ENCODE measurements around the gene PARS2.

The PARS2 gene

DNA sequence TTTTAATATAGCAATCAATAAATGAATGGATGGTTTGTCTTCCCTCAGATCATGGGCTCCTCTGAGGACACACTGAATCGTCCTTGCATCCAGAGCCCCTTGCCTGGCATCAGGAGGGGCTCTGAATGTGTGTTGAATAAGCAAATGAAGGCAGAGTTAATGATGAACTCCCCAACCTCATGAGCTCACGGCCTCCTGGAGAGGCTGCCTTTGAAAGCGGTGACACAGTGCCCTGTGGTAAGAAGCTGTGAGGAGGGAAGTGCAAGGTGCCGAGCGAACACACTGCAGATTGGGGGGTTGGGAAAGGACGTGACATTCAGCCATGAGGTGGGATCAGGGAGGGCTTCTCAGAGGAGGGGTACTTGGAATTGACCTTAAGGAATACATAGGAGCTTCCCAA lies 3.2 kb upstream of the PARS2 start:
- no peak for DNase-seq

DNA sequence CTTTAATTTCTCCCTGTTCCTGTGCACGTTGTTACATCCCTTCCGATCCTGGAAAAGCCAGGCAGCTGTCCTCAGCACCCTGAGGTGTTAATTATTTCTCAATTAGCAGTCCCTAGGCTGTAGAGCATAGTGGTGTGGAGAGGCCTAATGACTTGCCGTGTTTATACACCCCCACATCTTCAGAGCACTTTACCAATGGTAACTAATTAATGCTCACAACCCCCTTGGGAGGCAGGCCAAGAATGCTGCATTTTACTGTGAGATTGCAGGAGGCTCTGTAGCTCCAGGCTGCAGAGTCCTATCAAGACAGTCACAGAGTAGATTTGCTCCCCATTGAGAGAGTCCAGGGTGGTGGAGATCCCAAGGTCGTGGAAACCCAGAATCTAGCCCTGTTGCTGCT lies 2.4 kb upstream of the PARS2 start:
- no peak for DNase-seq

DNA sequence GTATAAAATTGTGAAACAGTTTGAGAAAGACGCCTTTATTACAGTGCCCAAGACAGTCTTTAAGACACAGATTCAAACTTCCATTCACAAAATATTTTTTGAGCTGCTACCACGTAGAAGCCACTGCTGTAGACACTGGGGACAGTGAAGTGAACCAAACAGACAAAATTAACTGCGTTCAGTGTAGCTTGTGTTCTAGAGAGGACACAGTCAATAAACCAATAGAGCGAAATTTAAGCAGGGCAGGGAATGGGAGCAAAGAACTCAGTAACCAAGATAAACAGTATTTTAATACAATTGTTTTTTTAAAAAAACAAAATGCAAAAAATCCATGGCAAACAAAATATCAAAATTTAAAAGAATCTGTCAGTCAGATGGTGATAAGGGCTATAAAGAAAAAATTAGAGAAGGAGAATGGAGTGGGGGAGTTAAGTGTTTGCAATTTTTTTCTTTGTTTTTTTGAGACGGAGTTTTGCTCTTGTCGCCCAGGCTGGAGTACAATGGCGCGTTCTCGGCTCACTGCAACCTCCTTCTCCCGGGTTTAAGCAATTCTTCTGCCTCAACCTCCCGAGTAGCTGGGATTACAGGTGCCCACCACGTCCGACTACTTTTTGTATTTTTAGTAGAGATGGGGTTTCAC lies 719 bp upstream of the PARS2 start:
- DNase-seq: no peak

DNA sequence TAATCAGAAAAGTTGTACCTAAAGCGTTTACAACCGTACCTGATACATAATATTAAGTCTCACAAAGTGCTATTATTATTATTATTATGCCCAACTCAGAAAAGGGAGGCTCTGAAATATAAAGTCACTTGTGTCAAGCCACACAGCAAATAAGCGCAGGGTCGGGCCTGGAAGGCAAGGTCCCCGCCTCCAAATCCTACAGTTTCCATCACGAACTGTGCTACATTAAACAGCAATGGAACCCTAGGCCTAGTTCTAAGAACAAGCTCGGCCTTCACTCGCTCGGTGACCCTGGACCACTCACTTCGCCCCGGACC lies 549 bp downstream of the PARS2 start:
- no peak for DNase-seq

DNA sequence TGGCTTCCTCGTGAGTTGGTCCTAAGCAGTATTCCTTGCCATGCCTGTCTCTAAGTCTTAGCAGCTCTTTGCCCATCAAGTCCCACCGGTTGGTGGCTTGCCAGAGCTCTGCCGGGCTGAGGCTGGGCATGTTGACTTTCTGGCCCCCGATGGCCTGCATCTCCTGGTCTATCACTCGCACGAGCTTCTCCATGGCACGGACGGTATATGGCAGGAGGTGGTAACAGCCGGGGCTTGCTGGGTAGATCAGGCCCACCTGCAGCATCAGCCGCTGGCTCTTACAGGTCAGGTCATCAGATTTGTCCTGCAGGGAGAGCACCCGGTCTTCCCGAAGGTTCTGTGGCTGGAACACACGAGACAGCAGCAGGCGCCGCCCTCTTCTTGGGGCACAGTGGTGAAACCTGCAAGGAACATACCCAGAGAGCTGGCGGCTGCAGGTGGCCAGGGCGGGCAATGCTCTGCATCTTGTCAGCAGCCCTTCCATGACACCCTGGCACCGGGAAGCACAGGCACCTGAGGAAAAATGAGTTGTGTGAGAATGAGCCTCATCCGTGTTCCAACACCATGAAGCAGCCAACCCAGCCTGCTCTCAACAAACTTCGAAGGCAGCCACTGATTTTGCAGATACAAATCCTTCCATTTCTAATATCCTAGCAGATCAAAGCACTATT lies 5.5 kb downstream of the PARS2 start:
- DNase-seq: no peak

DNA sequence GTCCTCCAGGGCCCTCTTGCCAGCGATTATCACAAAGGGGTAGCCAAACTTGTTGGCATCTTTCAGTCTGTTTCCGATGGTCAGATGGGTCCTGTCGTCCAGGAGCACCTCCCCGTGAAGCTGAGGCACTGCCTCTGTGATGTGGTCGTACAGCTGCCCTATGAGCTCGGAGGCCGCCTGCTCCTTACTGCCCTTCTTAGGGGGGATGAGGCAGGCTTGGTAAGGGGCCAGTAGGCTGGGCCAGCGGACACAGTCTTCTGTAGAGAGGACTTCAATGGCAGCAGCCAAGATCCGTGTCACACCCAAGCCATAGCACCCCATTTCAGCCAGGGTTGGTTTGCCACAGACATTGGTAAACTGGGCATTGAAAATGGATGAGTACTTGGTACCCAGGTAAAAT lies 6.5 kb downstream of the PARS2 start:
- no peak for DNase-seq

DNA sequence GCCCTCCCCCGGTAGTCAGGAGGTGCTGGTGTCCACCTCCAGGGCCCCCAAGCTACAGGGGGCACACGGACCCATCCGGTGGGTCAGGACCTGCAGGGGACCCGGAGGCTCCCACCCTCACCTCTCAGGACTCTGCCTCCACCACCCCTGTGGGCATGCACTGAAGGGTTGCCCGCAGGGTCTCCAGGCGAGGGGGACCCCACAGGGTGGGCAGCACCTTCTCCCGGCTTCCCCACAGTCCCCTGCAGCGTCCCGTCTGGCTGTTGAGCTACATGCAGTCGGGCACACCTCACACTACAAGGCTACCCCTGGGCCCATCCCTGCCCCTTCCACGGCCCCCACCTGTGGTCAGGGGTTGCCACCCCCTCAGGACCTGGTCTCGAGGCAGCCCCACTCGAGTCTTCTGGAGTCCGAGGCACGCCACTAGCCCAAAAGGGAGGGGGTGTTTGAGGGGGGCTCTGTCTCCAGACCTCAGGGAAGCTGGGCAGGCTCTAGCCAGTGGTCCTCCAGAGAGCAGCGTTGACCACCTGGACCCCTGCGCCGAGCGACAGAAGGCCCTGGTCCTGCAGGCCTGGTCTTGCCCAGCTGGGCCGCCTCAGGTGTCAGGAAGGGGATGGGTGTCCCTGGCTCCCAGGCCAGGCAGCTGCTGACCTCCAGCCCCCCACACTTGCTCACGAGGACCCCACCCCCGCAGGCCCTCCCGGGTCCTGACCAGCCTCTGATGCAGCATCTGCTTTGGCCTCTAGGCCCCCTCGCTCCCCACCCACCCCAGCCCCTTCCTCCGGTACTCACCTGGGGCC lies 9.6 kb downstream of the PARS2 start:
- DNase-seq: no peak

DNA sequence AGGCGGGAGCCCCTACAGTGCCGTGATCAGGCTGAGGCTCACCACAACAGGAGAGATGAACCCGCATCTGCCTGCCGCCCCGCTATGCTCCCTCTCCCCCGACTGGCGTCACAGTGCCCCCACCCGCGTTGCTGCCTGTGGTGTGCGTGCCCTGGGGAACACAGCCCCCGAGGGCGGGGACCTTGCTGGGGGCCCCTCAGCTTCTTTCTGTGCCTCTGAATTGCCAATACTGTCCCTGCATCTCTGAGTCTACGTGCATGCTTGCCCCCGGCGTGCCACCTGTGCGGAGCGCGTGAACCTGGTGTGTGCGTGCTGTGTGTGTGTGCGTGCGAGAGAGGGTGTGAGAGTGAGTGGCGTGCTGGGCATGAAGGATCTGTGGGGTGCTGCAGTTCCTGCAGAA lies 10.3 kb downstream of the PARS2 start:
- DNase-seq: no peak

DNA sequence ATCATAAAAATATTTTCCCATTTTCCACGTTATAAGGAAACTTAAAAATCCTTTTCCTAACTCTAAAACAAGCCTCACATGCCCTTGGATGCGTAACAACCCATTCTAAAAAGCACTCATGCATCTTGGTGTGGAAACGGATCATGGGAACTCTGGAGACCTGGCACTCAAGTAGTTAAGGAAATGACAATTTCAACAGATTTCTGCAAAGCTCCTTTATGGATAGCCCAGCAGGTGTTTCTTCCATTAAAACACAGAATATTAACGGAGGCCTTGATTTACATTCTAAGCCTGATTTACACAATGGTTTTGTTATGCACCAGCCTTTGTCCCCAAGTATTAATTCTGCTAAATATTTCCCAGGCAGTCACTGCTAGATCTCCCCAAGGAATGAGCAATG lies 12.9 kb downstream of the PARS2 start:
- DNase-seq: no peak

DNA sequence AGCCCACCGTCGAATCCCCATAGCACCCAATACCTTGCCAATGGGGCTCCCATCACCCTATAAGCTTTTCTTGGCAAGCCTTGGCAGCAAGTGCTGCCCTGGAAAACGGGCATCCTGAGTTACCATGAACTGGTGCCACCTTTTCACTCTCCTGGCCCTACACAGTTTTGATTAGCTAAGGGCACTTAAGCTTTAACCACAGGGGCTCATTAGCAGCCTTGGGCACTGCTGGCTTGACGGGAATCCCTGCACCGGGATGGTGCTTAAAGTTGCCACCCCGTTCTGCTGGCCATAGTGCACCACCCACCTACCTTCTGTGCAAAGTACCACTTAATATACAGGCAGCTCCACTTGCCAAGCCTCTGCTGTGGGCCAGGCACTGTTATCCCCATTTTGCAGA lies 13.7 kb downstream of the PARS2 start:
- no peak for DNase-seq

DNA sequence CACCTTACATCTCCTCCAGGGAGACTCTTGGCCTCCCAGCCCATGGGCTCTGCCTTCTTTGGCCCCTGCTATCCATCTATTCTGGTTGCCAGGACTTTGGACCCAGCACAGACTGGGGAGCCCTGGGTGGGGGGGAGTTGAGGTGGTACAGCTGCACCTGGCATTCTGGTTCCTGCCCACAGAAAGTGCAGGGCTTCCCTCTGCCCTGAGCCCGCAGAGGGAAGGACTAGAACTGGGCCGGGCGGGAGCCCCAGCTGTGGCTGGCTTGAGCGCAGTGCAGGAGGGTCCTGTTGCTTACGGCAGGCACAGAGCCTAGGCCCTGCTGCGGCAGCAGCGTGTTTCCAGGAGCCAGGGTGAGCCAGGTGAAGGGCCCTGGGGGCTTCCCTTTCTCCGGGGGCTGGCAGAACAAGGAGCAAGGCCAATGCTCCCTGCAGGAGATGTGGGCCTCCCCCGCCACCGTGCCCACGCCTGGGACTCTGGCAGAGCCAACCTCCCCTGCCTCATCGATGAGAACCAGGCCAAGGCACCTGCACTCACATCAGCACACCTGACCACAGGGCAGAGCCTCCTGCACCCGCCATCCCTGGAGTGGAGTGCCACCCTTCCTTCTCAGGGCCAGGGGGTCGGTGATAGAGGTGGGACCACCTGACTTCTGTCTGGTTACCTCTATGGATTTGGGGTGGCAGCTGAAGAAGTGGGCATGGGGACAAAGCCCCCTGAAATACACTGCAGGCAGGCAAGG lies 16.1 kb downstream of the PARS2 start:
- no peak for DNase-seq

DNA sequence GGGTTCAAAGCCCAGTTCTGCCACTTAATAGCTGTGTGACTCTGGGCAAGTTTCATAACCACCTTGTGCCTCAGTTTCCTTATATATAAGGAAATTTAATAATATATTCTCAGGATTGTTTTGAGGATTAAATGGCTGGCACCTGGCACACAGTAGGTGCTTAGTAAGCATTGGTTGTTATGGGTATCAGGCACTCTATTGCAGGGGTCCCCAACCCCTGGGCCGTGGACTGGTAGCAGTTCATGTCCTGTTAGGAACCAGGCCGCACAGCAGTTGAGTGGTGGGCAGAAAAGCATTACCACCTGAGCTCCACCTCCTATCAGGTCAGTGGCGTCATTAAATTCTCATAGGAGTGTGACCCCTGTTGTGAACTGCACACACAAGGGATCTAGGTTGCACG lies 18.5 kb downstream of the PARS2 start:
- DNase-seq: no peak

DNA sequence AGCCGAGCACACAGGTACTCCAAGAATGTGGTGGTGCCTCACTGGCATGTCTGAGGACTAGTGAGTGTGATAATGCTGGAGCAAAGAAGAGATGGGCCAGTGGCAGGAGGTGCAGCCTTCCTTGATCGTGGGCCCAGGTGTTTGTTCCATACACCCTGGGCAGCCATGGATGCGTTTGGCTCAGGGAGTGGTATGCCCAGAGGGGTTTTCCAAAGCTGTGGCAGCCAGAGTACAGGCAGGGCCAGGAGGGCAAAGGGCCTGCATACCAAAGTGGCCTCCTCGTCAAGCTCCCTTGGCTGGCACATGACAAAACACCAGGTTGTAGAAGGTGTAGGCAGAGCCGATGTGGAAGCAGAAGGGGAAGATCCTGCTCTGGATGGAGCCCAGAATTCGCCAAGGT lies 19.0 kb downstream of the PARS2 start:
- no peak for DNase-seq

DNA sequence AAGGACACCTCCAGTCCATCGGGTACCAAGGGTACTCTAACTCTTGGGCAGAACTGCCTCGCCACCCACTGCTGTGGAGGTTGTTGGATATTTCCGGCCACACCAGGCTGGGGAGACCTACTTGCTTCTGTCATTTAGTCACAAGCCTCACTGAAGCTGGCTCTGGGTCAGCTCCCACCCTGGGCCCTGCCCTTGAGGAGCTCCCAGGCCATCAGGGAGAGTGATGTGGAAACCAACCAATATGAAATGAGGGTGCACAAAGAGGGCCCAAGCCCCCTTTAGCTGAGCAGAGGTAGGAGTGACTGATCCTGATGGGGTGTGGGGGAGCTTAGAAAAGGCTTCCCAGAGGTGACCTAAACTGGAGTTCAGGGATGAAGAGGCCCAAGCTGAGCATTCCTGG lies 19.6 kb downstream of the PARS2 start:
- DNase-seq: no peak

DNA sequence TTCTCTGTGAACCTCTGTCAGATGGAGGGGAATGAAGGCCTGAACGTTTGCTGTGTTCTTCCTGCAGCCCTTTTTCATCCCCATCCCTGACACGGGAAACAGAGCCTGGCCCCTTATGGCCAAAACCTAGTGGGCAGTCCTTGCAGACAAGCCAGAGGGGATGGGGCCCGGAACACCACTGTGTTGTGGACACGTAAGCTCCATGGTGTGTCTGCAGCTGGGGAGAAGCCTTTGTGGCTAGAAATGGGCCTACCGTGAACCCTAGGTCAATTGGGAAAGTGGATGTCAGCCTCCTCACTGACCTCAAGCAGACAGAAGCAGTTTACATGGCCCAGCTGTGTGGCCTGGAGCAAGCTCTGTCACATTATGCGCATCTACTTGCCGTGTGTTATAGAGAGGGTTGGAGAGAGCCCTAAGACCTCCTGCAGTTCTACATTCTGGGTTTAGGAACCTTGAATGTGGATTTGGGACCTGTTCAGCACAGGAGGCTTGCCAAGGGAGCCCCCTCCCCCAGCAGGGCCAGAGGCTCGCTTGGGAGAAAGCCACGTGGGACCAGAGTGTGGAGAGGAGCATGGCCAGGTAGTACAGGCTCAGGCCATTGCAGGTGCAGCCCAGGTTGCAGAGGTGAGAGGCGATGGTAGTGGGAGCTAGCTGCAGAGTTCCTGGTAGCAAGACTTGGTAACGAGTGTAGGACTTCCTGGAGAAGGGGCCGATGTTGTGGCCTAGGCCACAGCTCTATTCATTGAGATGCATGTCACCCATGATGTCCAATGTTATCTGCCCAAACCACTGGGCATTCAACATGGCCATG lies 20.7 kb downstream of the PARS2 start:
- DNase-seq: no peak

DNA sequence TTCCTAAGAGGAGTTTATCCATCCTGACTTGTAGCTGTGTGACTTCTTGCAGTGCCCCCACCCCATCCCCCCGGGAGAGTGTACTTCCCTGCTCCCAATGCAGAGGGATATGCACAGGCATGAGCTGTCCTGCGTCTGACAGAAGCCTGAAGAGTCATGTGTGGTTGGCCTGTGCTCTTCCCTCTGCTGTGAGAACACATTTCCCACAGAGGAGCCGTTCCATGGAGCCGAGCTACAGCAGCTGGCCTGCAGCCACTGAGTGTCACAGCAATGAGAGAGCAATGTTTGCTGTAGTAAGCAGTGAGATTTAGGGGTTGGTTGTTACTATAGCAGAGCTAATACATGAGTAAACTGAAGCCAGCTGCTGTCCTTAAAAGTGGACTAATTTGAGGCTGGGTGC lies 22.0 kb downstream of the PARS2 start:
- no peak for DNase-seq

DNA sequence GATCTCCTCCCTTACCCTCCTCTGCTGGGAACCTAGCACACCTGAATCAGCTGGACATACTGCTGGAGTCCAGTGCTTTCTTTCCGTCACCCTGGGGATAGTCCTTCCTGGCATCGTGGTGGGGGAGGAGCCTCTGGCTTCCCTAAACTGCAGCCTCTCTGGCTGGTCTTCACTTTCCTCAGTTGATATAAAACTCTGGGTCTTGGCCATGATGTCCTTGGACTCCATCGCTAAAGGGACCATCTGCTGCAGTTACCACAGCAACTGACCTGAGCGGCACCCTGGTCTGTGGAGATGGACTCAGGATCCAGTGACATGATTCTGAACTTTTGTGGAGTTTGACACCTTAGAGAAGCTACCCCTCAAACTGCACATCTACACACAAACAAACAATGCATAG lies 22.8 kb downstream of the PARS2 start:
- no peak for DNase-seq

DNA sequence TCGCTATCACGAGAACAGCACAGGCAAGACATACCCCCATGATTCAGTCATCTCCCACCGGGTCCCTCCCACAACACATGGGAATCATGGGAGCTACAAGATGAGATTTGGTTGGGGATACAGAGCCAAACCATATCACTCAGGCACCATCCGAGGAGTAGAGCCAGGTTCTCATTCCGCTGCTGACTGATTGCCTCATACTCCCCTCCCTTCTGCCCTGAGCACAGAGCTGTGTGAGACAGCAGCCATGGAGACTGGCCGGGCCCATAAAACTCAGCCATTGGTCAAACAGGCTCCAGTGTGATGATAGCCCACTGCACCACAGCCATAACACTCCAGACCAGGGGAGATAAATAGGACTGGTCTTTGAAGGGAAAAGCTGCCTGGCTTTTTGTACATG lies 26.1 kb downstream of the PARS2 start:
- DNase-seq: no peak

DNA sequence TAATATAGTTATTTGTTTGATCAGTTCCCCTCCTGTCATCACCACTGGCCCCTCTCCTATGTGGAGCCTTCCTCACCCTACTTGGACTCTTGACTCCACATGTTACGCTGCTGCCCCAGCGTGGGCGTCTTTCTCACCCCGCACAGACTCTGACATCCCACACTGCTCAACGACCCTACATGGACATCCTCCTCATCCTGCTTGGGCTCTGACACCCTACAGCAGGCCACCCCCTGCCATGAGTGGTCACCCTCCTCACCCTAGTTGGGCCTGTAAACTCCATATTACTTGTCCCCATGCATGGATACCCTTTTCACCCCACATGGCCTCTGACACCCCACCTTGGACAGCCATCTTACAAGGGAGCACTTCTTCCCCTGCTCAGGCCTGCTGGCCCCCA lies 27.6 kb downstream of the PARS2 start:
- DNase-seq: no peak

DNA sequence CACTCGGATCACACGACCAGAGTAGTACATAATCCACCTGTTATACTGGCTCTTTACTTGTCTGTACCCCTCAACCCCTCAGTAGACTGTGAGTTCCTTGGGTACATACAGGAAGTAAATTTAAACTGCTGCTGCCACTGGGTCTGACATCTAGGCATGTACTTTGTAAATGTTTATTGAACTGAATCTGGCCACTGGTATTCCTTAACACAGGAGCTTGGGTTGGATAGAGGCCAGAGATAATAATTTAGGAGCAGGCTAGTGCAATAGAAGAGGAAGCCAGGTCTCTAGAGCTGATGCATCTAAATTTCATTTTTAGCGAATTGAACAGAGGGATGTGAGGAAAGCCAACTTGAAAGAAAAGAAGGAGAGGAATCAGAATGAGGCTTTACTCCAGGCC lies 36.3 kb downstream of the PARS2 start:
- DNase-seq: no peak

DNA sequence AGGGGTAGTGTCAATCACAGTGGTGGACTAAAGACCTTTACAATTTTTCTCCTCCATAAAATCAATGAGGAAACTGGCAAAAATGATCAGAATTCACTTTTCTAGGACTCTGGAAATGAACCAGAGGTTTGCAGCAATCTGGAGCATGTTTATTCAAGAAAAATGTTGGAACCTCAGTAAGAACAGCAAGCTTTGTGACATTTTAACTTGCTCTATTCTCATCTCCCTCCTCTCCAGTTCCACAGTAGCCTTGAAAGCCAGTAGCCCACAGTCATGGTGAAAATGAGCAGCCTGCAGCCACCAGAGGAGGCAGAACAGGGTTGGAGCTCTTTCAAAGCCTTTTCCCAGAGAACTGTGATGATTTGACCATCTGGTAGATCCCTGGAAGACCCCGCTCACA lies 39.6 kb downstream of the PARS2 start:
- DNase-seq: no peak

DNA sequence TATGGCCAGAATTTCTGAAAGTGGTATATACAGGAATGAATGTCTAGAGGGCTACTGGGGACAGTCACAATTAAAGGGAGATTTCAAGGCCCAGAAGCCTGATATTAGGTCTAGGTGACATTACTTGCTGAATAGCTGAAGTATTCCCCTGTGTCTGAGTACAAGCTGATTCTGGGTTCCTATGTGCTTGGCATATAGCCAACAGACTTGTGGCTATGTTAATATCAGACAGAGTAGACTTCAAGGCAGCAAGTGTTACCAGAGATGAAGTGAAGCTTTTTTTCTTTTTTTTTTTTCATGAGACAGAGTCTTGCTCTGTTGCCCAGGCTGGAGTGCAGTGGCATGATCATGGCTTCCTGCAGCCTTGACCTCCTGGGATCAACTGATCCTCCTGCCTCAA lies 40.3 kb downstream of the PARS2 start:
- no peak for DNase-seq

DNA sequence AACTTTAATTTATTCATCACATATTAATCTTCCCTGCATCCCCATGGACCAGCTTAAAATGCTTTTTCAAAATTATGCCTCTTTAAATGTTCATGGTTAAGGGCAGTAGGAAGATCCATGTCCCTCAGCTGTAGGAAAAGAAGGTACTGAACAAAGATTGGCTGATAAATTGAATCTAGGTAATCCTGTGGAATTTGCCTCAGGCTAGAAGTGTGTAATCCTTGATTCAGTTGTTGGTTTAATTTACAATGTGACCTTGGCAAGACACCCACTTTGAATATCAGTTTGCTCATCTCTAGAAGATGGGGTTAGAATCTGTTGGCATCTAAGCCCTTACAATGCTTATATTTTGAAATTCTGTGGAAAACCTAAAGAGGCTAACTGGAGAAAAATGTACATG lies 42.6 kb downstream of the PARS2 start:
- no peak for DNase-seq
